ENCODE results near the gene NDUFB2.

NDUFB2 gene

DNA sequence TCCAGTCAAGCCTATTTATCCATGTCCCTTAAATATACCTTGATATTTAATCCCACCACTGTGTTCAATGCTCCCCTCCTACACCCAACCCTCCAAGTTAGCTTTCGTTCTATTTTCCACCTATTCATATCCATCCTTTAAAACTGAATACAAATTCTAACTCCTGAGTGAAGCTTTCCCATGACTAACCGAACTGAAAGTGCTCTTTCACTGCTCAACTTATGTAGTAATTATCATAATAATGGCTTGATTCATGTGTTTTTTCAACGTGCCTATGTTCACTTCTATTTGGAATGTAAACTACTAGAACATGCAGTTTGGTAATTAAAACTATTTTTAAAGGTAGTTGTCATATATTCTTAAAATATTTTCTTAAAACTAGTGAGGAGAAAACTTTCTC lies 58.0 kb downstream of the NDUFB2 start:
- 0 out of 2 replicates have a peak, but pooled peaks cover 4% of the 10 kb centered on the region for H3K4me1 ChIP-seq (ENCODE audit: control insufficient read depth, low read length)
- no peaks in the 10 kb centered on the region for H4K20me1 ChIP-seq (ENCODE audit: control insufficient read depth, insufficient read depth, low read depth, low read length)
- peaks cover 7% of the 10 kb centered on the region; the same call in 1 of the 2 replicates for H3K36me3 ChIP-seq (ENCODE audit: control insufficient read depth, low read length)
- TF ChIP-seq, protein P1, sequence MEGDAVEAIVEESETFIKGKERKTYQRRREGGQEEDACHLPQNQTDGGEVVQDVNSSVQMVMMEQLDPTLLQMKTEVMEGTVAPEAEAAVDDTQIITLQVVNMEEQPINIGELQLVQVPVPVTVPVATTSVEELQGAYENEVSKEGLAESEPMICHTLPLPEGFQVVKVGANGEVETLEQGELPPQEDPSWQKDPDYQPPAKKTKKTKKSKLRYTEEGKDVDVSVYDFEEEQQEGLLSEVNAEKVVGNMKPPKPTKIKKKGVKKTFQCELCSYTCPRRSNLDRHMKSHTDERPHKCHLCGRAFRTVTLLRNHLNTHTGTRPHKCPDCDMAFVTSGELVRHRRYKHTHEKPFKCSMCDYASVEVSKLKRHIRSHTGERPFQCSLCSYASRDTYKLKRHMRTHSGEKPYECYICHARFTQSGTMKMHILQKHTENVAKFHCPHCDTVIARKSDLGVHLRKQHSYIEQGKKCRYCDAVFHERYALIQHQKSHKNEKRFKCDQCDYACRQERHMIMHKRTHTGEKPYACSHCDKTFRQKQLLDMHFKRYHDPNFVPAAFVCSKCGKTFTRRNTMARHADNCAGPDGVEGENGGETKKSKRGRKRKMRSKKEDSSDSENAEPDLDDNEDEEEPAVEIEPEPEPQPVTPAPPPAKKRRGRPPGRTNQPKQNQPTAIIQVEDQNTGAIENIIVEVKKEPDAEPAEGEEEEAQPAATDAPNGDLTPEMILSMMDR (IDR thresholded peaks at IDR 0.05; ENCODE audit: low read depth, low read length, poor library complexity, severe bottlenecking), result no peak
- TF ChIP-seq EZH2phosphoT487 (IDR thresholded peaks at IDR 0.05; ENCODE audit: borderline replicate concordance, low read length), result no peak
- H3K4me2 ChIP-seq (ENCODE audit: low read length), result no peak overlapping the region
- no peak overlapping the region for H3K4me3 ChIP-seq (ENCODE audit: low read length)
- no peaks in the 10 kb centered on the region for H3K9me2 ChIP-seq (replicated peaks; ENCODE audit: control insufficient read depth, low read length)
- no peak overlapping the region for H3K27ac ChIP-seq (ENCODE audit: low read depth, low read length)
- no peaks in the 10 kb centered on the region for H3K27me3 ChIP-seq (ENCODE audit: control insufficient read depth, low read length)
- no peaks in the 10 kb centered on the region for H3K9me3 ChIP-seq (ENCODE audit: control insufficient read depth, insufficient read depth, low read length)
- no peaks in the 10 kb centered on the region for H3F3A ChIP-seq (ENCODE audit: control insufficient read depth, insufficient read depth)
- H3K79me2 ChIP-seq (ENCODE audit: control insufficient read depth, low read length), result no peaks in the 10 kb centered on the region
